ENCODE measurements around the gene FADD.
"Not testable (repeated sequence)": the region's sequence is repeated elsewhere in the genome, so short reads cannot be mapped to it uniquely, and the experiment has no call there.

The FADD gene

GRCh38 chr11:70205766-70206165 lies 2.7 kb downstream of the FADD start:
- DNase-seq: no peak

DNA sequence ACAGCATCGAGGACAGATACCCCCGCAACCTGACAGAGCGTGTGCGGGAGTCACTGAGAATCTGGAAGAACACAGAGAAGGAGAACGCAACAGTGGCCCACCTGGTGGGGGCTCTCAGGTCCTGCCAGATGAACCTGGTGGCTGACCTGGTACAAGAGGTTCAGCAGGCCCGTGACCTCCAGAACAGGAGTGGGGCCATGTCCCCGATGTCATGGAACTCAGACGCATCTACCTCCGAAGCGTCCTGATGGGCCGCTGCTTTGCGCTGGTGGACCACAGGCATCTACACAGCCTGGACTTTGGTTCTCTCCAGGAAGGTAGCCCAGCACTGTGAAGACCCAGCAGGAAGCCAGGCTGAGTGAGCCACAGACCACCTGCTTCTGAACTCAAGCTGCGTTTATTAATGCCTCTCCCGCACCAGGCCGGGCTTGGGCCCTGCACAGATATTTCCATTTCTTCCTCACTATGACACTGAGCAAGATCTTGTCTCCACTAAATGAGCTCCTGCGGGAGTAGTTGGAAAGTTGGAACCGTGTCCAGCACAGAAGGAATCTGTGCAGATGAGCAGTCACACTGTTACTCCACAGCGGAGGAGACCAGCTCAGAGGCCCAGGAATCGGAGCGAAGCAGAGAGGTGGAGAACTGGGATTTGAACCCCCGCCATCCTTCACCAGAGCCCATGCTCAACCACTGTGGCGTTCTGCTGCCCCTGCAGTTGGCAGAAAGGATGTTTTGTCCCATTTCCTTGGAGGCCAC lies 3.3 kb downstream of the FADD start:
- DNase-seq: no peak

DNA sequence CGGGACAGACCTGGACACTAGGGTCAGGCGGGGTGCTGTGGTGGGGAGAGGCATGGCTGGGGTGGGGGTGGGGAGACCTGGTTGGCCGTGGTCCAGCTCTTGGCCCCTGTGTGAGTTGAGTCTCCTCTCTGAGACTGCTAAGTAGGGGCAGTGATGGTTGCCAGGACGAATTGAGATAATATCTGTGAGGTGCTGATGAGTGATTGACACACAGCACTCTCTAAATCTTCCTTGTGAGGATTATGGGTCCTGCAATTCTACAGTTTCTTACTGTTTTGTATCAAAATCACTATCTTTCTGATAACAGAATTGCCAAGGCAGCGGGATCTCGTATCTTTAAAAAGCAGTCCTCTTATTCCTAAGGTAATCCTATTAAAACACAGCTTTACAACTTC lies 3.9 kb downstream of the FADD start:
- DNase-seq: no peak

DNA sequence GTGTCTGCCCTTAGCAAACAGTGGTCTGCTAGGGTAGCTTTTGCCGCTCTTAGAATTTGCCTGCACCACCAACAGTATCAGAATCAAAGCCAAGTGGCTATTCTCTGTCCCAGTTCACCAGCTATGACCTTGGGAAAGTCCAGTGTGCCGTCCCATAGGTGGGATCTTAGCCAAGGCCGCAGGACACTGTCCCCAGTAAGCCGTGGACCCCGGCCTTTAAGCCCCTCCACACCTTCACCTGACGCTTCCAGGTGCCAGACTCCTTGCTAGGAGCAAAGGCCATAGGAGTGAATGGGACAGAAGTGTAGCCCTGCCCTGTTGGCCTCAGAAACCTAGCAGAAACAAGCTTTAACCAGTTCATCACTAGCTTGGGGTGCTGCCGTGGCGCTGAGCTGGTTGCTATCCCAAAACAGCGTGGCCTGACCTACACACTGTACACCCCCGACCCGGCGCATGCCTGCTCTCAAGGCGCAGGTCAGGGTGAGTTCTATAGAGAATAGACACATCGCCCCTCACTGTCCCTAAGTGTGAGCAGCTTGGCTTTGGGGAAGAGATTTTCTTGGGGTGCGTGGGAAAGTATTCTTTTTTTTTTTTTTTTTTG lies 4.5 kb downstream of the FADD start:
- no peak for DNase-seq

DNA sequence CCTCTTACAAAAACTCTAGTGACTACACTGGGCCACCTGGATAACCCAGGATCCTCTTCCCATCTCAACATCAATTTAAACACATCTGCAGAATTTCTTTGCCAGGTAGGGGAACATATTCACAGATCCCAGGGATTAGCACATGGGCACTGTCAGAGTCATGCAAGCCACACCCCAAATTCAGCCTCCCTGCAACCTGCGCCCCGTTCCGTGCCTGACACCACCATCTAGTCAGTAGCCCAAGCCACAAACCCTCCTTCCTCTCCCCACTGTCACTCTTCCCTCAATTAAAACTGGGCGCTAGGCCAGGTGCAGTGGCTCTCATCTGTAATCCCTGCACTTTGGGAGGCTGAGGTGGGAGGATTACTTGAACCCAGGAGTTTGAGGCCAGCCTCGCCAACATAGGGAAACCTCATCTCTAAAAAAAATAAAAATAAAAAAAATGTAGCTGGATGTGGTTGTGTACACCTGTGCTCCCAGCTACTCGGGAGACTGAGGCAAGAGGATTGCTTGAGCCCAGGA lies 6.4 kb downstream of the FADD start:
- DNase-seq: no peak

- DNase-seq: no peak
Measured at GRCh38 chr11:70210051-70210501, 7.0 kb downstream of the FADD start.

DNA sequence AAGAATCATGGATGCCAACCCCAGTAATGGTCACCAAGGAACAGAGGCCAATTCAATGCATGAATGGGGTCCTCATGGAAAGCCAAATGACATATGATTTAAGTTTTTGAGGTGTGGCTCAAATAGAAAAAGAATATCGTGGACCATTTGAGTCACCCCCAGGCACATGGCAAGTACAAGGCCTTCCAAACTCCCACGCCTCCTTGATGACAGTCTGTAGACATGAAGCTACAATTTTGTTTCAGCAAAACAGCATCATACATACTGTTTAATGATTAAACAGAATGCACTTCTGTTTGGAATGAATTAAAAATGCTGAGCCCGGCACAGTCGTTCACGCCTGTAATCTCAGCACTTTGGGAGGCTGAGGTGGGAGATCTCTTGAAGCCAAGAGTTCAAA lies 7.4 kb downstream of the FADD start:
- peak in 1 of 2 experiments; percentile 13 for DNase-seq

DNA sequence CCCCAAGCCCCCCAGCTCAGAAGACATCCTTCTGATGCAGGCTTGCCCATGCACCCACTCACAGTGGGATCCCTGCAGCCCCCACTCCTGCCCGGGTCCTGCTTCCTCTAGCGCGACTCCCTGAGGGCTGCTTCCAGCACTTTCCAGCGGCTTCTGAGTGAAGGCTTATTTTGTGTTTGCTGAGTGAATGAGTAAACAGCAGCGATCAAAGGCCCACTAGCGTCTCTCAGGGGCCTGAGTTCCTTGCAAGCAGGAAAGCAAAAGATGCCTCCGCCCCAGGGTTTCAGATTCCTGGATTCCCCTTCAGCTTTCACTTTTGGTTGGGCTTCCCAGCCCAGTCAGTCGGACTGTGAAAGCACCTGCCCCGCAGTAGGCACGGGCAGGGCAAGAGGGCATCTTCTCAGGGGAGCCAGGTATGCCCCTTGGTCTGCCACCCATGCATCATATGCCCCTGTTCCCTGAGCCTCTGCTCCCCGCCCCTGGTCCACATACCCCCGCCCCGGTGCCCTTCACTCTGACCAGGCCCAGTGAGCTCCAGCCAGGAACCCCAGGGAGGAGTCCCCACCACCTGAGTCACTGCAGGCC lies 9.2 kb downstream of the FADD start:
- no peak for DNase-seq

GRCh38 chr11:70217388-70217787 lies 14.3 kb downstream of the FADD start:
- not testable (repeated sequence) for DNase-seq

DNA sequence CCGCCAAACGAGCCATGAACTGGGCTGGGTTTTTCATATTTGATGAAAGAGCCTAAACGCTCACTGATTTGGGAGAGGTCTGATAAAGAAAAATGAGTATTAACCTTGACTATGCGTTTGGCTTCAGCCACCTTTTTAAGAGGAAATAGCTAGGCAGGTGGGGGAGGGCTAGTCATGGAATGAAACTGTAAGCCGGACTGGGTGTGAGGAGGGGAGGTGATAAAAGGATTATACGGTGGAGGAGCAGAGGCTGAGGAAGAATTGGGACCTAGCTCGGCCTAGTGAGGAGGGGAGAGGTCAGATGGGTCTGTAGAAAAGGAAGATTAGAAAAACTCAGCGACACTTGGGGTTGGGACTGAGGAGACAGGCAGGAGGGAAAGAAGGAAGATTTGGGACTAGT lies 15.0 kb downstream of the FADD start:
- DNase-seq: not testable (repeated sequence)

- DNase-seq: no peak
Measured at GRCh38 chr11:70220136-70220535, 17.0 kb downstream of the FADD start.

GRCh38 chr11:70220920-70221319 lies 17.8 kb downstream of the FADD start:
- no peak for DNase-seq

- DNase-seq: no peak
Measured at GRCh38 chr11:70225681-70226177, 22.6 kb downstream of the FADD start.

- DNase-seq: no peak
Measured at GRCh38 chr11:70226183-70226582, 23.1 kb downstream of the FADD start.

DNA sequence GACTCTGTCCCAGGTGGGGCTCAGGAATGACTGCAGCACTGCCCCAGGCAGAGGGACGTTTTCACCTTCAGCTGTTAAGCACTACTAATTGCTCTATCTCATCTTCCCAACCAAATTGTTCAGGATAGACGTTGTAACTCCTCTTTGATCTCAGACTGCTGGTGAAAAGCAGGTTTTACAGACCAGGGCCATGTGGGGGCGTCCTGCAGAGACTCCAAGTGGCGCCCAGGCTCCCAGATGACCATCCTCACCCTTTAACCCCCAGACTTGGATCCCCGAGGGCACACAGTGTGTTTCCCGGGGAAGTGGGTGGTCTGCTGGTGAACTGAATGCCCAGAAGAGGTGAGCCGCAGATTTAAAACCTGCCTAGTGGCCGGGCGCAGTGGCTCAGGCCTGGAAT lies 23.9 kb downstream of the FADD start:
- no peak for DNase-seq

GRCh38 chr11:70229737-70230136 lies 26.6 kb downstream of the FADD start:
- no peak for DNase-seq

- no peak for DNase-seq
Measured at GRCh38 chr11:70230151-70230839, 27.2 kb downstream of the FADD start.

DNA sequence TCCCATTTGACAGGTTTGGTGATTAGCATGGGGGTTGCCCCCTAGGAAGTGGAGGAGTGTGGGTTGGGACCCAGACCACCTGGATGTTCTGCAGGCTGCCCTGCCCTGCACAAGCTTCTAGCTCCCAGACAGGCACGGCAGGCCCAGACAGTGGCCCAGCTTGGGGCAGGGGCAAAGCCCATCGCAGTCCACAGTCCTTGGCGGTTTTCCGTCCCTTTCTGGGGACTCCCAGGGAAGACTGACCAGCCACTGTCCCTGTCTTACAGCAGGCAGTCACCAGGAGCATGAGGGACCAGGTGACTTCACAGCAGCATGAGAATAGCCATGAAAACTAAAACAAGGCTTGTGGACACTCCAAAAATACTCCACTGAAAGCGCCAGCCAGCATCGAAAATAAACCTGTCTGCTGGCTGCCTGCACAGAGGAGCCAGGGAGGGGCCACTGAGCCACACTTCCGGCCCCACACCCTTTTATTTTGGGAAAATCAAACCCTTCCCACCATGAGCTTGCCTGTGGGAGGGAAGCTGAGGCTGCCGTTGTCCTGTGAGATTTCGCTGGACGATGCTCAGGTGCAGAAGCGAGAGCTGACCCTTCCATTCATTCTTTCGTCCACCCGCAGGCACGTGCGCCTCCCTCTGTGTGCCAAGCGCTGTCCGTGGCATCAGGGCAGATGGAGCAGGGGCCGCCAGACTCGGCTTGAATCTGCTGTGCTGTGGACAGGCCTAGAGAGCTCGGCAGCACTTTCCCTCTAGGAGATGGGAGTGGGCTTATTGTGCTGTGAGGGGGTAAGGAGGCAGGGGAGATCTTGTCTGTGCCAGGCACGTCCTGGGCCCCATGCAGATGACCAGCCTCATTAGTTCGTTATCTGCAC lies 28.0 kb downstream of the FADD start:
- no peak for DNase-seq

DNA sequence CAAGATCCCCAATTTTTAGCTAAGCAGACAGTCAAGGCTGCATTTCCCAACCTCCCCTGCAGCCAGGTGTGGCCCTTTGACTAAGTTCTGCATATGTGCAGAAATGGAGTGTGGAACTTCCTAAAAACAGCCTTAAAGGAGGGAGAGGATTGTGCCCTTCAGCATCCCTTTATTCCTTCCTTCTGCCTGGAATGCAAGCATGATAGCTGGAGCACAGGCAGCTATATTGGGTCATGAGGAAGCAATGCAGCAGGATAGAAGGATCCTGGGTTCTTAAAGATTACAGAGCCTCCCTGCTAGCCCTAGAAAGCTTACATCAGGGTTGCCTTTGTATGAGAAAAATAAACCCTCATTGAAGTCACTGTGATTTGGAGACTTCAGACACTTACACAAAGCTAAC lies 29.9 kb downstream of the FADD start:
- no peak for DNase-seq

- no peak for DNase-seq
Measured at GRCh38 chr11:70233511-70233934, 30.4 kb downstream of the FADD start.

DNA sequence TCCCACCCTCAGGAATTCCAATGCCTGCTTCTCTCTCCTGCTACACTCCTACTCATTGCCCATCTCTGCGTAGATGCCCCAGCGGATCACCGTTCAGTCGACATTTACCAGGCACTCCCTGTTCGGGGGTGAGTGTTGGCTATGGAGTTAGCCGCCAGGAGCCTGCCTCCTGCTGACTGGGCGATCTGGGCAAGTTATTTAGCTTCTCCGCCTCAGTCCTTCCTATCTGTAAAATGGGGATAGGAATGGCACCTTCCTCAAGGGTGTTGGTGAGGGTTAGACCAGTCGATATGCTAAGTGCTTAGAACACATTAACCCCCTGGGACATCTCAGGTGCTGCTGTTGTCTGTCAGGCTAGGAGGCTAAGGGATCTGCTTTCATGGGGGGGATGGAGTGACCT lies 30.9 kb downstream of the FADD start:
- no peak for DNase-seq

DNA sequence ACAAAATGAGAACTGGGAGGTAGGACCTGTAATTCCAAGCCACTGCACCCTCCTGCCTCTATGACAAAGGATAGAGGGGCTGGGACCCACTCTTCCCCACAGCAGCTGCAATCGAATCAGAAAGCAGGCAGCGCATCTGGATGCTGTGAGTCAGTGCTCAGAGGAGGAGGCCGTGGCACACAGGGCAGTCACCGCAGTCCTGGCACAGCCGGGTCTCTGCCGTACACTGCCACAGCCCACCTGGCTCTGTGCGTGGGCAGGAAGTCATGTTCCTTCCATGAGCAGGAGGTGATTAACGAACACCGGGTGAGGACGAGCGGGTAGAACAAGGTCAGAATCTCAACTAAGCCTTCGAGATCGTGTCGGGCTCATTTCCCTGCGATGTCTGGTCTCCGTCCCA lies 37.2 kb downstream of the FADD start:
- DNase-seq: no peak

Data from activated CD4-positive, alpha-beta T cell treated with anti-CD3 and anti-CD28 coated beads, Interleukin-2, amount 50 U/mL, for 4 hours (primary cell).